Retina (tissue), 1 donor: Measurements from ENCODE around the gene FXYD5.
"Not testable (repeated sequence)": the region's sequence is repeated elsewhere in the genome, so short reads cannot be mapped to it uniquely, and the experiment has no call there.

ENCODE experiments used
- DNase-seq: peaks from one replicate; pipeline ENCODE4 v3.0.0-alpha.2; 2016

Gene FXYD5

DNA sequence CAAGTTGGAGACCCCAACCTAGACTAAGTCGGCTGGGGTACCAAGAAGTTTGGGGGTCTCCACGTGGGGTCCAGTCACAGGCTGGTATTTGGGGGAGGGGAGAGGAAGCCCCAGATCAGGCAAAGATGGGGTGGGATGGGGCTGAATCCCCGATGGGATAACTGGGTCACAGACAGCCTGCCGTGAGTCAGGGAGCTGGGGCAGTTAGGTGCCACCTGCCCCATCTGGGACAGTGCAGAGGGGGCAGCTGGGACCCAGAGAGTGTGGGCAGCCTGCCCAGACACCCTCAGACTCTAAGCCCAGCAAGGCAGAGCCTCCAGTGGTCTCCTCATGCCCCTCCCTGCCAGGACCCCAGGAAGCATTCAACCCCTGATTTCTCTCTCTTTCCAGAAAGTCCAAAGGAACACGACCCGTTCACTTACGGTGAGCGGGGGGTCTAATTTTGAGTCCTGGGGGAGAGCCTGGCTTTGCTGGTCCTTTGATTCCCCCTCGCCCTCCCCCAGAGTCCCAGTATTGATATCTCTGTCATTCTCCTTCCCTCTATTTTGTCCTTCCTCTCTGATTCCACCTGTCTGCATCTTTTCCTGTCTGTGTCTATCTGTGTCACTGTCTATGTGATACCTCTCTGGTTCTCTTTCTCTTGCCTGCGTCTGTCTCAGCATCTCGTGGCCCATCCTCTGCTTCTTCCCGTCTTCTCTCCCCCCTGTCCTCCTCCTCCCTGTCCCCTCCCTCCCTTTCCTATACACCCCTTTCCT, 14.2 kb upstream of the FXYD5 start:
- DNase-seq, result no peak

DNA sequence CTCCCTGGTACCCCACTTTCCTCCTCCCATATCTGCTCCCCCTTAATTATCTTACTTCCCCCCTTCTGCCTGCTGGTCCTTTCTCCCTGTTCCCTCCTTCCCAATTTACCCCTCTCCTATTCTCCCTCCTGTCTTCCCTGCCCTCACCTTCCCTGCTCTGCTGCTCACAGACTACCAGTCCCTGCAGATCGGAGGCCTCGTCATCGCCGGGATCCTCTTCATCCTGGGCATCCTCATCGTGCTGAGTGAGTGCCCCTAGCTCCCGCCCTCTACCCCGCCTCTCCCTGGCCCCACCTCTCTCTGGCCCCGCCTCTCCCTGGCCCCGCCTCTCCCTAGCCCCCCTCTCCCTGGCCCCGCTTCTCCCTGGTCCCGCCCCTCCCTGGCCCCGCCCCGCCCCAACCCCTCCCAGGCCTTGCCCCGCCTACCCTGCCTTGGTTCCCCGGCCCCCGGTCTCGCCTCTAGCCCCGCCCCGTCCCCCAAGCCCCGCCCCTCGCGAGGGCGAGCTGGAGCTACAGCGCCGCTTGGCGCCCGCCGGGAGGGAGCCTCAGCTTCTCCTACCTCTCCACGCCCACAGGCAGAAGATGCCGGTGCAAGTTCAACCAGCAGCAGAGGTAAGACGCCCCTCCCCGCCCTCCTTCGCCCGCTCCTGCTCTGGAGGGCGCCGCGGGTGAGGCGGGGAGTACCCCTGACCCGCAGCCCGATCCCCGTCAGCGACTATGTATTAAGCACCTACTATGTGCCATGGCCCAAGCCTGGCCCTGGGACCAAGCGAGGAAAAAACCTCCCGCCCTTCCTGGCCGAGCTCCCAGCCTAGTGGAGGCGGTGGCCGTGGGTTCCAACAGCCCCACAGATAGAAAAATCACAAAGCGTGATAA, 13.3 kb upstream of the FXYD5 start:
- peak; percentile 77 for DNase-seq

DNA sequence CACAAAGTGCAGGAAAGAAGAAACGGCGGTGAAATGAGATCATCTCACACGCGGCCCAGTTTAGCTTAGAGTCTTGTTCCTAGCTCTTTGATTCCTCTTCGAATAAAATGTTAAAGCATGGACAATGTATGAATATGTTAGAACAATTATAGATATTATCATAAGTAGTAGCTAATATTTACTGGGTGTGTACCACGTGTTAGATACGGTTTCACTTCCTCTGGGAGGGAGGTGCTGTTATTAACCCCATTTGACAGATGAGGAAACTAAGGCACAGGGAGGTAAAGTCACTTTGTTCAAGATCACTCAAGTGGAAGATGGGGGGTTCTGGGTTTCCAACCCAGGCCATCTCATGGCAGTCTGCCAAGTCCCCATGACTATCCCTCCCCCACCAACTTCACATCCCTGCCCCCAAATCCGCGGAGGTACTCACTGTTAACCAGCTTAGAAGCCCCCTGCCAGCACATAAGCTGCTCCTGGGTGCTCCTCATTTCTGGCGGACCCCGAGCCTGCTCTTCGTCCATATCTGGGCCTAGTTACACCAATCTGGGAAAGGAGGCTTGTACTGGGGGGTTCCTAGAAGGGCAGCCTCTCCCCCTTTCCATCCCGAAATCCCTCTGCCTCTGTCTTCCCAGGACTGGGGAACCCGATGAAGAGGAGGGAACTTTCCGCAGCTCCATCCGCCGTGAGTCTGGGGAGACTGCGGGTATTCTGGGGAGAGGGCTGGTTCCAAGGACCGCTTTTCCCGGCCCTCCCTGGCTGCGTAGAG, 12.5 kb upstream of the FXYD5 start:
- DNase-seq, result peak; percentile 53

DNA sequence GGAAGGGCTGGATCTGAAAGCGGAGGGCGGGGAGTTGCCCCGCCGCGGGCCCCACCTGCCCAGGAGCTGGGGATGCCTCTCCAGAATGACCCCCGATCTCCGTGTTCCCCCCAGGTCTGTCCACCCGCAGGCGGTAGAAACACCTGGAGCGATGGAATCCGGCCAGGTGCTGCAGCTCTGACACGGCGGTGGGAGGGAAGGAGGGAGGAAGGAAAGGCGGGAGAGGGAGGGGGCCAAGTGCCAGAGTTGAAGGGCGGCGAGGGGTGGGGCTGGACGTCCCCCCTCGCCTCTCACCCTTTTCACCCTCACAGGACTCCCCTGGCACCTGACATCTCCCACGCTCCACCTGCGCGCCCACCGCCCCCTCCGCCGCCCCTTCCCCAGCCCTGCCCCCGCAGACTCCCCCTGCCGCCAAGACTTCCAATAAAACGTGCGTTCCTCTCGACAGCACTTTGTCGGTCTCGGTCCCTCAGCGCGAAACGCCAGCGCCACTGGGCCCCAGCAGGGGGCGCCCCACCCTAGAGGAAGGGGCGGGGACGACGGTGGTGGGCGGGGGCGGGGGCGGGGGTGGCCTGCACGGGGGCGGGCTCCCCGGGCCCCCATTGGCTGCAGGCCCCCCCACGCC, 11.8 kb upstream of the FXYD5 start:
- no peak for DNase-seq

DNA sequence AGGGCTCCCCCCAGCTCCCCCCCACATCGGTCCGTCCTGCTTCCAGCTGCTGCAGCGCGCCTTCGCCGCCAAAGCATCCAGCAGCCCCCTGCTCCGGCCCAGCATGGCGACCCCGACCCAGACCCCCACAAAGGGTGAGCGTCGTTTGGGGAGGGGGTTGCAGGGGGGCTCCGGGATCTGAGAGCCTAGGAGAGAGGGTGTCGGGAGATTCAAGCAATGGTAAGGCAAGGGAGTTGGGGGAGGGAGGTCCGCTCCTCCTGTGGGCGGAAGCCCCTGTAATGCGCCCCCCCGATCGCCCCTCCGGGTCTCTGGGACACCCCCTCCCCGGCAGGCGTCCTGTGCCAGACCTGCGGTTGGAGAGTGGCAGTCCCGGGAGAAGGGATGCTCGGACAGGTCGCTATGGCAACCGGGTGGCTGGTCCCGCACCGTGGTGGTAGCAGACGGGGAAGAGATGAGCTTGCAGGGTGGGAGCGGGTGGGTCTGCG, 11.3 kb upstream of the FXYD5 start, which contains the start of gene FXYD7:
Gene FXYD7, plus strand, starts transcription at position 25 of the 485 bp plus-strand sequence. Its CDS starts 79 bp downstream, at position 104.
- peak; percentile 67 for DNase-seq

DNA sequence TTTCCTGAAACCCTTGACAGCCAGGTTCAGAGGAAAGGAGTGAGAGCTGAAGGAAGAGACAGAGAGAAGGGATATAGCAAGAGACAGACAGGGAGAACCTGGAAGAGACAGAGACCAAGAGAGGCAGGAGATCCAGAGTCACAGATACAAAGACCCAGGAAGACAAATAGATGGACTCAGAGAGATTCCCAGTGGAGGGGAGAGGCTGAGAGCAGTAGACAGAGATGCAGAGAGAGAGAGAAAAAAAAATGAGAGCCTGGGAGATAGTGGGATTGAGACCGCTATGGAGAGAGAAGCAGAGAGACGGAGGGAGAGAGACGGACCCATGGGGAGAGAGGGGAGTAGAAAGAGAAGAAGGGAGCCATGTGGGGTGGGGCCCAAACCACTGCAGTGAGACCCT, 10.7 kb upstream of the FXYD5 start:
- DNase-seq, result peak; percentile 51

DNA sequence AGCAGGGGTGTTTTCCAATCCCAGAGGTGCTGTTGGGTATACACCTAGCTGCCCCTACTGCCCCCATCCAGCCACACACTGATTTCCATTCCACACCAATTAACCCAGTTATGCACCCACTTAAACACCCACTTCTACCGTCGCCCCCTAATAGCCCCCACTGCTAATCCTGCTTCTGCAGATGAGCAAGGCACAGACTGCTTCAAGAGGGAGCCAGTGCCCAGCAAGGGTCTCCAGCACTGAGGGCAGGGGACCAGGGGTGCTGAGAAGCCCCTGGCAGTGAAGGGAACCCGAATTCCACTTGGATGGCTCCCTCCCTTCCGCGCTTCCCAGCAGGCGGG, 10.3 kb upstream of the FXYD5 start:
- DNase-seq, result no peak

DNA sequence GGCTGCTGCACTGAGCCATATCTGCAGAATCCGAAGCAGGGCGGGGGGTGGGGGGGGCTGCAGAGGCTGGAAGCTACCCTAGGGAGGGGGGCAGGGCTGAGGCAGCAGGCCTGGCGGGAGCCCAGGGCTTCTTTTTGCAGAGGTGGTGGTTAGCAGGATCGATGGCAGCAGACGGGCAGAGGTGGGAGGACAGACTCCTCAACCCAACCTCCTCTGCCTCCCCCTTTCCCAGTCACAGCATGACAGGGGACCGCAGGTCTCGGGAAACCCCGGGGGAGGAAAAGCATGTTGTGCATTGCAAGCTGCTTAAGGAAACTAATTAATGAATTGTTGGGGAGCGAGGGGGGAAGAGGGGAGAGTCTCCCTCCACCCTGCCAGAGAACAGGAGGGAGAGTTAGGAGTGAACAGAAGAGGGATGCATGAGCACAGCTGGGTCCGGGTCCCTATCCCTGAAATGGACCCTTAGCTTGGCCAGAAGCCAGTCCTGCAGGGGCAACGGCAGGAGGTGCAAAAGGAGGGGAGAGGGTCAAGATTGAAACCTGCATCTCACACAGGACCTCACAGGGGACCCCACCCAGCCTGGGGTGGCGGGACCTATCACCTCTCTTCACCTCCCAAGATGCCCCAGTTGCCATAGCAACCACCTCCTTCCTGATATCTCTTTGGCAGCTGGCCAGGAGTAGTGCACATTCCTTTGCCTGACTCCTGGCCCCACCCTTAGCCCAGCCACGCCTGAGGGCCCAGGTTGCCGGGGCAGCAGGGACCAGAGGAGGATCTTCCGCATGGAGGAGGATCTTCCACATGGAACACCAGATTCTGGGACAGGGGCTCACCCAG, 9.7 kb upstream of the FXYD5 start:
- no peak for DNase-seq

DNA sequence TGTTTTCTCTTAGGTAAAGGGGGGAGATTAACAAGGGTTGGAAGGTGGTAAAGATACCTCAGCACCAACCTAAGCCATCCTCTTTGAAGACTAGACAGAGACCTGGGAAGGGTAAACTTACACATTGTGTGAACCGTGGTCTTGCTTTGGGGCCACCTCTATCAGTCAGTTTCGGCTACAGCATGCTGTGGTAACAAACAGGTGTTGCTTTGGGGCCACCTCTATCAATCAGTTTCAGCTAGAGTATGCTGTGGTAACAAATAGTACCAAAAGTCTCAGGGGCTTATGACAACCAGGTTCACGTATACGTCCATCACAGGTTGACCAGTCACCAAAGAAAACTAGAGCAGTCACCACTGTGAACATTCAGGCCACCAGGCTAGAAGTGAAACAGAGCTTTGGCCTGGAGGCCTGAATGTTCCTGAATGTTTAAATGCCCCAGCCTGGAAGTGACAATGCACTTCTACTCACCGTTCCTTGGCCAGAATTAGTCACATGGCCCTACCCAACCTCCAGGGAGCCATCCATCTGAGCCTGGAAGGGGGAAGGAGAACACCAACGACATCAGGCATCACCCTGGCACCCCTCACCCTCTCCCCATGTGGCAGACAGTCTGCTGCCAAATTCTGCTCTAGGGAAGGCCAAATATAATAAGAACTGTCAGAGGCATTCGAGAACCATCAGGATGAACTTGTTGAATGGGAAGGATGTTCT, 7.6 kb upstream of the FXYD5 start:
- DNase-seq, result no peak

DNA sequence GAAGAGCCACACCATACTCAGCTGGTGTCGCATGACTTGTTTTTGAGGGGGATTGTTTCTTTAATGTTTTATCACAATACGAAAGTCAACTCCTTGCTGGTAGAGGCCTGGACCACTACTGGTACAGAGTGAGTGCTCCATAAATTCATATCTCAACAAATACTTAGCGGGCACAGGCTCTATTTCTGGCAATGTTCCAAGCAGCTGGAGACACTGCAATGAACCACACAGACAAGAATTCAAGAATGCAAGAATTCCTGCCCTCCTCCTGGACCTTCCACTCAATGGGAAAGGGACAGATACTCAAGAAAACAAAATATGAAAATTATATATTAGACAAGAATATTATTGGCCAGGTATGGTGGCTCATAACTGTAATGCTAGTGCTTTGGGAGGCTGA, 5.1 kb upstream of the FXYD5 start:
- DNase-seq, result no peak

DNA sequence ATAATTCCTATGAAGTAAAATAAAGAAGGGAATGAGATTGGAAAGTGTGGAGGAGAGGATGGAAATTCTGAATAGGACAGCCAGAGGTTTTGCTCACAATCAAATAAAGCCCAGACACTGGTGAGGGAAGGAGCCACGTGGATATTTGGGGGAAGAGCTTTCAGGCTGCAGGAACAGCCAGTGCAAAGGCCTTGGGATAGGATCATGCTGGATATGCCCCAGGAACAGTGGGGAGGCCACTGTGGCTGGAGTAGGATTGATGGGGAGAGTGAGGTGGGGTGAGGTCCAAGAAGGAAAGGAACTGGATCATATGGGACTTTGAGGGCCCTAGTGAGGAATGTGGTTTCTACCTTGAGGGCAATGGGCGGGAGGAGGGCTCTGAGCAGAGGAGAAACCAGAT, 4.1 kb upstream of the FXYD5 start:
- DNase-seq, result no peak

DNA sequence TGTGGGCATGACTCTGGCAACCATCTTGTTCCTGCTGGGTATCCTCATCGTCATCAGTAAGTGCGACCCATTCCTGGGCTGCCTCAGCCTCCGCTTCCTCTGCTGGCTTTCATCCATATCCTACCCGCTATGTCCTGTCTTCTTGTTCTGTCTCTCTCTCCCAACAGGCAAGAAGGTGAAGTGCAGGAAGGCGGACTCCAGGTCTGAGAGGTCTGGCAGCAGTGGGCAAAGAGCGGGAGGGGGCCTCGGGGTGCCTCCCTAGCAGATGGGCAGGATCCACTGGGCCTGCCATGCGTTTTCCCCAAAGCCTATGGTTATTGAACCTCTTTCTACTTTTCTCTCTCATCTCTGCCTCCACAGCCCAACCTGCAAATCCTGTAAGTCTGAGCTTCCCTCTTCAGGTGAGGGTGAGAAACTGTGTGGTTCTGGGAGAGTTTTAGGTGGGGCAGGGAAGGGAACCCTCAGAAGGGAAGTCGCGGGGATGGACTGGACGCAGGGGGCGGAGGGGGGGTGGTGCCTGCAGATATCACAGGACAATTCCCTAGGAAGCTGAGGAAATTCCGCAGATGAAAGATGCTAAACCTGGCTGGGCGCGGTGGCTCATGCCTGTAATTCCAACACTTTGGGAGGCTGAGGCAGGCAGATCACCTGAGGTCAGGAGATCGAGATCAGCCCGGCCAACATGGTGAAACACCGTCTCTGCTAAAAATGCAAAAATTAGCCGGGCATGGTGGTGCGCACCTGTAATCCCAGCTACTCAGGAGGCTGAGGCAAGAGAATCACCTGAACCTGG, 3.1 kb upstream of the FXYD5 start:
- DNase-seq, result no peak

DNA sequence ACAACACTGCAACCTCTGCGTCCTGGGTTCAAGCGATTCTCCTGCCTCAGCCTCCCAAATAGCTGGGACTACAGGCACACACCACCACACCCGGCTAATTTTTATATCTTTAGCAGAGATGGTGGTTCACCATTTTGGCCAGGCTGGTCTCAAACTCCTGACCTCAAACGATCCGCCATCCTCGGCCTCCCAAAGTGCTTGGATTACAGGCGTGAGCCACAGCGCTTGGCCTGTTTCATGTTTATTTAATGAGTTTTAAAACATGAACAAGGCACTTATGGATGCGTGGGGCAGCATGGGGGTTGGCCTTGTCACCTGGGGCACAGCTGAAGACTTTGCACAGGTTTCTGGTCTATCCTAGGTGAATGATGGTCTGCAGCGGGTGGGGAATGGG, 1.4 kb upstream of the FXYD5 start:
- not testable (repeated sequence) for DNase-seq

DNA sequence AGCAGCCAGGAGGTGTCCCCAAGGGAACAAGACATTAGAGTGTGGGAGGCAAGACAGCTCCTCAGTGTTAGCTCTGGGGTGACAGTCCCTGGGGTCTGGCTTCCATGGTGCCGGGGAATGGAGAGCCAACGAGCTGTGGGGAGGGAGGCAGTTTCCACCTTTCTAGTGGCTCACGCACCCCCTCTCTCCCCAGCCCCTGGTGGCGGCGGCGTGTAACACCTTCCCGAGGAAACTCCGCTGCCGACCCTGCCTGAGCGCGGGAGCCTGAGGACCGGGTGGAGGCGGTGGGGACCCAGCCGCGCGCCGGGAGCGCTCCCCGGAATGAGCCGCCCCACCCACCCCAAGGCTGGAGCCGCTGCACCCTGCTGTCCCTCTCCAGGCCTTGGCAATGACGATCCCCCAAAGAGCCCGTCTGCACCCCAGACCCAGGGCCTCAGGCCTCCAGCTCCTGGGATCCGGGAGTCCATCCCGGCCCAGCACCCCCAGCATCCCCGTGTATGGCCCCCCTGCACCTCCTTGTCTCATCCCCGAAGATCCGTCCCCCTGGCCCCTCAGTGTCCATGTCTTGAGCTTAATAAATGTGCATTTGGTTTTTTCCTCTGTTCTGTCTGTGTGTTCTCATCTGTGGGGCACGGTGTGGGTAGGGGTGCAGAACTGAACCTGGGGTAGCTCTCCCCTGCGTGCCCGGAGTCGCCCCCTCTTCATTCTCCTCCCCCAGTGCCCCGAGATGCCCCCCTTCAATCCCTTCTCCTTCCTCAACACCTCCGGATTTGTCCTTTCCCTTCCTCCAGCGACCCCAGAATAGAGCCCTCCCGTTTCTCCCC, 622 bp upstream of the FXYD5 start:
- peak; percentile 61 for DNase-seq

DNA sequence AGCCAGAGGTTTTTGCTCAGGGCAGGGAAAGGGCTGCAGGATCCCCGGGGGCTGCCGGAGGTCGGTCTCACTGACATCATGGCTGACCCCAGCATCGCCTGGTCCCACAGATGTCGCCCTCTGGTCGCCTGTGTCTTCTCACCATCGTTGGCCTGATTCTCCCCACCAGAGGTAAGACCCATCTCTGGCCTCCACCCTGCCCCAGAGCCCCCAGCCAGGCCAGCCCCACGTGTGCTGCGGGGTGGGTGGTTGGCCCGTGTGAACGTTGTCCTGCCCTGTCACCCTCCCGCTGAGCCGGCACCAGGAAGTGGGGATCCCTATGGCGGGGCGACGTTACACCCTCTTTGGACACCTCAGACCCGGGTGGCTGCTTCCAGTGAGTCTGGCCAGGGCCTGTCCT, 906 bp downstream of the FXYD5 start:
- no peak for DNase-seq

DNA sequence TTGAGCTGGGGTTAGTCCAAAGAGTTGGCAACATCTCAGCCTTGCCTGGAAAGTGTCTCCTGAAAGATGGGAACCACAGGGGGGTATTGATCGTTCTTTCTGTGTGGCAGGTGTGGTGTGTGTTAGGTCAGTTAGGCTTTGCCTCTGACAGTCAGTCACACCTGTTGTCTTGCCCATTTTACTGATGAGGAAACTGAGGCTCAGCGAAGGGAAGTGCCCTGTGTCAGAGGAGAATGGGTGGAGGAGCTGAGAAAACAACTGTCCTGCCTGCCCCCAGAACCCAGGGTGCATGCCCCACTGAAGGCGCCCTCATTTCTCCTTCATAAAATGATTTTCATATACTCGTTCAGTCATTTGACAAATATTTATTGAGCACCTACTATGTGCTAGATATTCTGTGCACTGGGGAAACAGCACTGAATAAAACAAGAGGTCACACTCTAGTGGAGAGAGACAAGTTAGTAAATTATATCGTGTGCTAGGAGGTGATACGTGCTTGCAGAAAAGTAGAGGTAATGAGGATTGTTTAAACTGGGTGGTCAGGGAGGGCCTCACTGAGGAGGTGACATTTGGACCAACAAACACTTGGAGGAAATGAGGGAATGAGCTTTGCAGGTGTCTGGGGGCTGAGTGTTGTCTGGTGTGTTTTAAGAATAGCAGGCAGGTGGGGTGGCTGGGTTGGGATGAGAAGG, 1.6 kb downstream of the FXYD5 start:
- no peak for DNase-seq

DNA sequence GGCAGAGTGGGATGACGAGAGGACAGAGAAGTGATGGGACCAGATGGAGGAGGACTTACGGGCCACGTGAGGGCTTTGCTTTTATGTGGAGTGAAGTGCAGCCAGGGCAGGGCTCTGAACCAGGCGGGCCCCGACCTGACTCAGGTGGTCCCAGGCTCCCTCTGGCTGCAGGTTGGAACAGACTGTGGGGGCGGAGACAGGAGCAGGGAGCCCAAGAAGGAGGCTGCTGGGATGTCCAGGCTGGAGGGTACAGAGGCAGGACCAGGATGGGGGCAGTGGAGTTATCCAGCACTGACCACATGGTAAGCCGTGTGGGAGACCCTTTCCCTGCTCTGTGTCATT, 2.1 kb downstream of the FXYD5 start:
- DNase-seq, result no peak

DNA sequence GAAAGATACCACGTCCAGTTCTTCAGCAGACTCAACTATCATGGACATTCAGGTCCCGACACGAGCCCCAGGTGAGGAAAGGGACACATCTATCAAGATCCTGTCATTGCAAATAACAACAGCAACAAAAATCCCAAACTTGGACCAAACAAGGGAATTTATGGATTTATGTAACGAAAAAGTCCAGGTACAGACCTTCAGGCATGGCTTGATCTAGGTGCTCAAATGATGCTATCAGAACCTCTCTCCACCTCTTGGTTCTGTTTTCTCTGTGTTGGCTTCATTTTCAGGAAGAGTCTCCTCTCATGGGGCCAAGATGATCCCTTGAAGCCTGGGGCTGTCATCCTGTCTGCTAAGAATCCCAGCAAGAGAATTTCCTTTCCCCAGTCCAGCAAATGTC, 2.9 kb downstream of the FXYD5 start:
- no peak for DNase-seq

DNA sequence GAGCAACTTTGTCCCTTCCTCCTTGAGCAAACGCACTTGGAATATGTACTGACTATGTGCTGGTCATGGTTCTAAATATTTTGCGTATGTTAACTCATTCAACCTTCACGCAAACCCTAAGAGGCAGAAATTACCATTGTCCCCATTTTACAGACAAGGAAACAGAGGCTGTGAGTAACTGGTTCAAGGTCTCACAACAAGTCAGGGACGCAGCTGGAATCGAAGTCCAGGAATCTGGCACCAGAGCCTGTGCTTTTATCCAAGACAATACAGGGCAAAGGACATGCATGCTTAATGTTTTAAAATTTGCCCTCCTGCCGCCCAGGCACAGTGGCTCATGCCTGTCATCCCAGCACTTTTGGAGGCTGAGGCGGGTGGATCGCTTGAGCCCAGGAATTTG, 5.1 kb downstream of the FXYD5 start:
- DNase-seq, result no peak
